Left ventricle myocardium superior (tissue), 1 donor: ENCODE results near the gene AHDC1. TPM values are rescaled to one million over a fixed set of nuclear protein-coding genes. Genes with fewer than 3 reads are reported as not detected.
"Not testable (repeated sequence)": the region's sequence is repeated elsewhere in the genome, so short reads cannot be mapped to it uniquely, and the experiment has no call there.

Source experiments
- ATAC-seq: fragments of 200-7000 bp; cut with Tn5 transposase; one replicate; pipeline ENCODE4 v1.9.1; 2020; ENCODE audit warnings: mild to moderate bottlenecking, moderate library complexity
- DNase-seq: peaks from one replicate; pipeline ENCODE4 v3.0.0-alpha.2; 2020
- intact Hi-C: fragments of 100-400 bp; cut with micrococcal nuclease; formaldehyde crosslinking; loops from one replicate; pipeline ENCODE4 v1.11.0; 2022
- total RNA-seq: library from RNA; stranded (reverse); fragmentation: NEBNext Ultra II Directional; extraction: Animal tissue kit (Norgen Biotek cat#: 25700); gene quantifications from one replicate; pipeline ENCODE4 v1.2.1, GENCODE V29; 2021
- donor health status: DM: no; HTN: yes; CAD: no; lungs with severe emphysema.

AHDC1 gene
- total RNA-seq, 1 donor from 2014 or later = 42.8 TPM

DNA sequence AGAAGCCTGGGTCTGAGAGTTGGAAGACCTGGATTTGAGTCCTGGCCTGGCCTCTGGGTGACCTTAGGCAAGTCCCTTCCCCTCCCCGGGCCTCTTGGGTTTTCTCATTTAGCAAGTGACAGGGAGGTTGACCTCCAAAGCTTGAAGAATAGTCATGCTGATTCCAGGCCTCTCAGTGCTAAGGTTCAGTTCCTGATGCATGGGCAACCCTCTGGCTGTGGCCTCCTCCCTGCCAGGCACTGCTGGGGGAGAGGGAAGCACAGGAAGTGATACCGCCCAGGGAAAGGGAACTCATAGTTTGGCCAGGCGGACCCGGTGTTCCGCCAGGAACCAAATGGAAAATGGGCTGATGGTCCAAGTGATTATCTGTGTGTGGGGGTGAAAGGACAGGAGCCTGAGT lies 90.4 kb downstream of the AHDC1 start:
- ATAC-seq = peak; percentile 59
- peak; percentile 59 for DNase-seq
- intact Hi-C loops = no loop called here

GRCh38 chr1:27509127-27510080 lies 94.5 kb downstream of the AHDC1 start:
- intact Hi-C loops = no loop called here
- DNase-seq (peak; percentile 24), ATAC-seq (no peak)

DNA sequence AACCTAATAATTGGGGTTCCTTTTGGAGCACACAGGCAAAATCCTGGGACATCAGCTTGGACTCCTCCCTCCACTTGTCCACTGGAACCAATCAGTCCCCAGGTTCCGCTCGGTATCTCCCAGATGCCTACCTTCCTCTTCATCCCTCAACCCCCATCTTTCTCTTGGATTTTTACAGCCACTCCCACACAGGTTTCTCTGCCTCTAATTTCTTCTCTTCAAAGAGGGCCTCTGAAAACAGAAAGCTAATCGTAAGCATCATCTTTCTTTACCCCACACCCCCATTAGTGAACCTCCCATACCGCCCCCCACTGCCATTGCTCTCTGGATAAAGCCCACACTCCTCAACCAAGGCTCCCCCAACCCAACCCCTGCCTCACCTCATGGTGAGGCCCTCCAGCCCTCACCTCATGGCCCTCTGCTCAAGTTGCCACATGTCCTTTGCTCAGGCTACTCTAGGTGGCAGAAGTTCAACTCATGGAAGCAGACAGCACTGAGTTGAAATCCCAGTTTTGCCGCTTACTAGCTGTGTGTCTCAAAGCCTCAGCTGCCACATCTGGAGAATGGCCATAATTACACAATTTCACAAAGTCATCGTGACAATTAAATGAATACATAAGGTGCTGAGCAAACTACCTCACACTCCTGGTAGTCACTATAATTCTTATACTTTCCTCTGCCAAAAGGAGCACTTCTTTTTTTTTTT lies 95.8 kb downstream of the AHDC1 start:
- ATAC-seq = no peak
- peak; percentile 10 for DNase-seq
- intact Hi-C loops = no loop called here

GRCh38 chr1:27506703-27507102 lies 97.2 kb downstream of the AHDC1 start:
- intact Hi-C loops = no loop called here
- no peak for ATAC-seq

DNA sequence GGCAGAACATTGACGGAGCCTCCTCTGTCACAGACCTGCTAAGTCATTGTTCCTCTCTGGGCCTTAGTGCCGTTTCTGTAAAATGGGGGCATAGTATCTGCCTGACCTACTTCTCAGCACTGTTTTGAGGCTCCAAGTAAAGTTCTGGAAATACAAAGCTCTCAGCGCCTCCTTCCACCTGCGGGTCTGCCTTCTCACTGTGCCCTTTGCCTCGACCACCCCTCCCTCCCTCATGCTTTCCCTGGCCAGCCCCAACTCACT lies 98.6 kb downstream of the AHDC1 start:
- DNase-seq (no peak), ATAC-seq (no peak)
- intact Hi-C loops = no loop called here

More at GRCh38 chr1:27506703-27507102, 97.2 kb downstream of the AHDC1 start:
- DNase-seq = peak; percentile 20

DNA sequence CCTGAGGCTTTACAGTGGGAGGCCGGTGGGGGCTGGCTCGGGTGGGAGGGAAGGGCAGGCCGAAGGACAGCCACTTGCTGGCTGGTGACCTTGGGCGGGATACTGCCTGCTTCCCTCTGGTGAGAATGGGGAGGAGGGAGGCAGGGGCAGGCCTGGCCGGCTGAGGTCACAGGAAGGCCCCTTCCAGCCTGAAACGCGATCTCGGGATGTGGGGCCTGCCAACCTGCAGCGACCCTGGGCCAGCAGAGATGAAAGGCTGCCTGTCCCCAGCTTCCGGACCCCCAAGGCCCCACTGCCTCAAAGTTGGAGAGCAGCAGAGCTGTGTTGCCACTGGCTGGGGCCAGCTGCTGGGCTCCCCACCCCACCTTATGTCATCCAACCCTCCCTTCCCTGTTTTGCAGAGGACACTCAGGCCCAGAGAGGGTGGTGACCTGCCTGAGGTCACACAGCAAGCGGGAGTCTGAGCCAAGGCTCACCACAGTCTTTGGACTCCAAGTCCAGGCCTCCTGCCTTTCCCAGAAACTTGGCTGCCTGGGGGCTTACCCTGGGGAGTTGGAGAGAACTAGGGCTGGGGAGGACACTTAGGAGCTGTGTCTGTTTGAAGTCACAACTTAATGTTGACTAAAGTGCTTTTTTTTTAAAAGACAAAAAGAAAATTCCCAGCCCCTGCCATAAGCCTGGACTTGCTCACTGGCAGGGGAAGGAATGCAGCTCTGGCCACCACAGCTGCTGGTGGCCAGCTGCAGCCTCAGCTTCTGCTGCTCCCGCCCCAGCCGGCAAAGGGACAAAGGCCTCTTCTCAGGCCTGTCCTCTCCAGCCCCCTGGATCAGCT lies 99.1 kb downstream of the AHDC1 start:
- intact Hi-C loops = loop anchor here (1.0 kb wide), 1 partner anchor 13 kb away; no protein-coding TSS in a partner anchor
- DNase-seq (peak; percentile 92), ATAC-seq (peak; percentile 93)

DNA sequence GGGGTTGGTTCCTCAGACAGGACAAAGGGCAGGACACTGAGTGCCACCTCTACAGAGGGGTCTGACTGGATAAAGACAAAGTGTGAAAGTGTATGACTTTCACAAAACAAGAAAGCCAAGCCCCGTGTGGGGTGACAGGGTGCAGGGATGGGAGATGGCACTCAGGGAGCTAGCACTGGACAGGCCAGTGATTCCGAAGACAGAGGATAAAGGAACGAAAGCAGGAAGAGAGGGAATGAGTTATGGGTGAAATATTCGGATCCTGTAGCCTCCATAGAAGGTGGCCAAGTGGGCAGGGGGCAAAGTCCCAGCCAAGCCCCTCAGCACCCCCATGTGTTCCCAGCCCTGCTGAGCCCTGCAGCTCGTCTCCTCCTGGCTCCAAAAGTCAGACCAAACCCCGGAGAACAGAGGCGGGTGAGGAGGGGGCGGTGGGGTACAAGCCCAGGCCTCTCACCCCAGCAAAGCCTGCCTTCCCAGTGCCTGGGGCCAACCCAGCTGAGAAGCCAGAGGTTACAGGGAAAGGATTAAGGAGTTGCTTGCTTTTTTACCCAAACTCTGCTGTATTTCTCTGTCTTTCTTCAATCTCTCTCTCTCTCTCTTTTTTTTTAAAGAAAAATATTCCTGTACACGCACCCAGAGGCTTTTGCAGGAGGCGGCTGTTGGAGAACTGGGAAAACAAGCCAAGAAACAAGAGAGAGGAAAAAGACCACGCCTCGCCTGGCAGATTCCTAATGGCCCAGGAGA lies 99.9 kb downstream of the AHDC1 start:
- ATAC-seq = peak; percentile 8
- intact Hi-C loops = loop anchor here (1.0 kb wide), 1 partner anchor 12 kb away; no protein-coding TSS in a partner anchor
- DNase-seq = no peak

GRCh38 chr1:27503033-27503432 lies 100.9 kb downstream of the AHDC1 start:
- no peak for DNase-seq
- ATAC-seq = no peak
- intact Hi-C loops = no loop called here

DNA sequence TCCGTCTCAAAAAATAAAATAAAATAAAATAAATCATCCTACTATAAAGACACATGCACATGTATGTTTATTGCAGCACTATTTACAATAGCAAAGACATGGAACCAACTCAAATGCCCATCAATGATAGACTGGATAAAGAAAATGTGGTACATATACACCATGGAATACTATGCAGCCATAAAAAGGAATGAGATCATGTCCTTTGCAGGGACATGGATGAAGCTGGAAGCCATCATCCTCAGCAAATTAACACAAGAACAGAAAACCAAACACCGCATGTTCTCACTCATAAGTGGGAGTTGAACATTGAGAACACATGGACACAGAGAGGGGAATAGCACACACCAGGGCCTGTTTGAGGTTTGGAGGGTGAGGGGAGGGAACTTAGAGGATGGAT lies 102.8 kb downstream of the AHDC1 start:
- intact Hi-C loops, DNase-seq, ATAC-seq: not testable (repeated sequence)

GRCh38 chr1:27499142-27499541 lies 104.8 kb downstream of the AHDC1 start:
- ATAC-seq (no peak), DNase-seq (no peak)
- intact Hi-C loops = no loop called here

DNA sequence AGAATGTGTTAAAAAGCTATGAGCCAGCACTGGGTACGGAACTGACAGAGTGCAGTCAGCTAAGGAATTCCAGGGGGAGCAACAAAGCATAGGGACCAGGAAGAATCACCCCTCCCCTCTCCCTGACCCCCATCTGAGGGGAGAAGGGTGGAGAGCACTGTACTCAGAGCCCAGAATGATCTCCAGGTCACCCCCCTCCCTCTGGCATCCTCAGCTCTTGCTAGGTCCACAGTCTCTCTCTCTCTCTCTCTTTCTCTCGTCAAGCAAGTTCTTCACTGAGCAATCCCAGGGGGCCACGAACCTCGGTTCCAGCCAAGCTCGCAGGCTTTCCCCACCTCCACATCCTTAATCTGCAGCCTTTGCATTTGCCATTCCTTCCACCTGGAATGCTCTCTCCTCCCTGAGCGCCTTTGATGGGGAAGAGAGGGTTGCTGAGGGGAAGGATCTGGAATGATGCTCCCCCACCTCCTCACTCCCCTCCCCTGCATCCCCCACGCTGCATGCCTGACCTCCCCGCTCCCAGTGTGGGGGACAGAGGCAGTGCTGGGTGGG lies 107.3 kb downstream of the AHDC1 start:
- intact Hi-C loops = no loop called here
- ATAC-seq (peak; percentile 32), DNase-seq (peak; percentile 66)

DNA sequence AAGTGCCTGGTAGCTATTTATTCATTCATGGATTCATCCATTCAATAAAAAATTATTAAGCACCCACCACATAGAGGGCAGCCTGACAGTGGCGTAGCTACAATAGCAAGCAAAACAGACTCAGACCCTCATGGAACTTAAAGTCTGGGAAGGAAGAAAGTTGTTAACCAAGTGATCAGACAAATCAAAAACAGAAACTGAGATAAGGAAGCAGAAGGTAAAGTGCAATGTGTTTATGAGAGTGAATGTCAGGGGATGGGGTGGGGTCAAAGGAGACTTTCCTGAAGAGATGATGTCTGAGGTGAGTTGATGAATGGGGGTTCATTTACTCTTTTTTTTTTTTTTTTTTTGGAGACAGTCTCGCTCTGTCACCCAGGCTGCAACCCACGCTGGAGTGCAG lies 111.1 kb downstream of the AHDC1 start:
- intact Hi-C loops = loop anchor here (1.0 kb wide), 1 partner anchor 12 kb away; no protein-coding TSS in a partner anchor
- no peak for ATAC-seq
- DNase-seq = no peak

GRCh38 chr1:27491748-27492700 lies 111.9 kb downstream of the AHDC1 start:
- DNase-seq = peak; percentile 61
- intact Hi-C loops = loop anchor here (1.0 kb wide), 1 partner anchor 12 kb away; no protein-coding TSS in a partner anchor
- ATAC-seq = peak; percentile 1

DNA sequence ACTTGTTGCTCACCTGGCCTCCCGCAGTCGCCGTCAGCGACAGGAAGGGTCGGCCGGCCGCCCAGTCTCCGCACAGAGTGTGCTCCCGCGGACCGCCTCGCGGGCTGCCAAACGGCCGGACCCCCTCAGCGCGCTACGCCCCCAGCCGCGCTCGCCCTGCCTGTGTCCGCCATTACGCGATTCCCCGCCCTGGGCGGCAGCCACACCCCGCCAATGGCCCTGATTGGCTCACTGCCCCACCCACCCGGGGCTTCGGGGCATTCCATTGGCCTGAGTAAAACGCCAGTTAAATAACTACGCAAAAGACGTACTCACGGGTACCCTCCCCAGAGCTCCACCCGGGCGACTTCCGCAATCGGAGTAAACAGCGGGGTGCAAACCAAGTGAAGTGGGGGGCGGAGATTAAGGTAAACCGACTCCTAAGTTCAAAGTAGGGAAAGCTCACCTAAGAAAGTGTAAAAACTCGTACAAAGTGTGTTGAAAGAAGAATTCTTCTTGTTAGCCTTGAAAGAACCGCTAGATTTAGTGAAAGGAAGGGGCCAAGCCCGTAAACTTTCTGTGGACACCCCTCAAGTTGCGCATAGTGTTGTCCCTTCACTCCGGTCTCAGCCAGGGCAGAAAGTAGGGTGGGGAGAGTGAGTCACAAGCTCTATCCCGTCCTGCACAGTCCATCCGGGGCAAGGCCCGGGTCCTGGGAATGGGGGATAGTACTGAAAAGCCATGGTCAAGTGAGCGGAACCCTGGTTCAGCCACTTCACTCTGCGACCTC lies 113.8 kb downstream of the AHDC1 start, which contains the start of gene WASF2:
Gene WASF2 (minus strand): TSS at position 195 of the 769 bp plus-strand sequence. CDS start 61,277 bp downstream, outside the sequence.
- intact Hi-C loops = loop anchor here (10.0 kb wide), 1 partner anchor 55 kb away; no protein-coding TSS in a partner anchor
- peak; percentile 92 for ATAC-seq
- DNase-seq = peak; percentile 97

DNA sequence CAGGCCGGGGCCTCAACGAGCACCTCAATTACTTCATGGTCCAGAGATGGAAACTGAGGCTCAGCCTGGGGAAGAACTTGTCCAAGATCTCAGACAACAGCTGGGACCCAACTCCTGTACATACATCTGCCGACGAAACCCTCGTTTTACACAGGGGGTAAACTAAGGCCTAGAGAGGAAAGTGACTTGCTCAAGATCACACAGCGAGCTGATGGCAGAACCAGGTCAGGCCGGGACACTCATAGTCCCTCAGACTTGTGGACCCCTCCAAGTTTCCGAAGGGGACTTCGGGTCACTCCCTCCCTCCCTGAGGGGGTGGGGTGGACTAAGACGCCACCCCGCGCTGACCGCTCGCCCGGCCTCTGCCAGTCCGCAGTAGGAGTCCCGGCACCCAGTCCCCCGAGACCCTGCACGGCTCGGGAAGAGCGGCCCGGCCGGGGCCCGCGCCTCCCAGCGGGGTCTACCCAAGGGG lies 114.4 kb downstream of the AHDC1 start:
- ATAC-seq (peak; percentile 44), DNase-seq (no peak)
- intact Hi-C loops = loop anchor here (10.0 kb wide), 1 partner anchor 55 kb away; no protein-coding TSS in a partner anchor
